SH-SY5Y (cell line): ENCODE data around the gene CIAPIN1.

Experiments
- GATA2 ChIP-seq: IDR thresholded peaks from 2 replicates; pipeline ENCODE4 v1.6.1; 2011; ENCODE audit warnings: mild to moderate bottlenecking, low read depth, low read length
- GATA3 ChIP-seq: IDR thresholded peaks from 2 replicates; pipeline ENCODE4 v1.6.1; 2011; ENCODE audit warnings: low read depth, mild to moderate bottlenecking, low read length, moderate library complexity

DNA sequence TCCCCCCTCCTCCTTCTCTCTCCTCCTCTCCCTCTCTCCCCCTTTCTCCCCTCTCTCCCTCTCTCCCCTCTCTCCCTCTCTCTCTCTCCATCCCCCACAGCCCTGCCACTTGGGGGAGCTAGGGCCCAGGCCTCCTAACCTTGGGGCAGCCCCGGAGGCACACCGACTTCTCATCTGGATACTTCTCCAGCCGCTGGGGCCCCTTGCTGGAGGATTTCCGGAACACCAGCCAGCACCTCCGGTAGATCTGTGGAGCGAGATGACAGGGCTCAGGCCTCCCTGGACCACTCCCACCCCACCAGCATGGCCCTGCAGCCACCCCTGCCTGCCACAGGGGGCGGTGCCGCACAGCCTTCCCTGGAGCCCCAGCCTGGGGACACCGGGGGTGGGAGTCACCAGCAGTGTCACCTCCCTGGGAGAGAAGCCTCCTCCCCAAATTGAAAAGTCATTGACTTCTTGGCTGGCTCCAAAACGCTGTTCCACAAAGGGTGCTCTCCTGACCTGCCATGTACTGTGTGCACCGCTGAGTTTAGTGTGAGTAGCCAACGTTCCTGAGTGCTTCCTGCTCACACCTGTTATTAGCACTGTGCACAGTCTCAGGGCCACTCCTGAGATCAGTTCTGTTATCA, 28.6 kb upstream of the CIAPIN1 start:
- no peak for TF ChIP-seq GATA3
- TF ChIP-seq GATA2, result no peak
